ENCODE data around the gene CDC42BPG. TPM values are rescaled to one million over a fixed set of nuclear protein-coding genes. Genes with fewer than 3 reads are reported as not detected.

Gene CDC42BPG
- total and polyA plus RNA-seq, 2 experiments from 2014 or later, result not detected

GRCh38 chr11:64891880-64892279 lies 47.4 kb upstream of the CDC42BPG start:
- Histone ChIP-seq H3F3A (ENCODE audit: insufficient read depth) (no peaks in the 10 kb centered on the region), H3K27me3 (replicated peaks; ENCODE audit: insufficient read depth) (no peaks in the 10 kb centered on the region), H3K27ac (no peak overlapping the region), H3K9me2 (ENCODE audit: insufficient read depth) (no peaks in the 10 kb centered on the region), H3K9ac (no peak overlapping the region), H3K9me3 (ENCODE audit: low read depth) (no peaks in the 10 kb centered on the region), H3K4me3 (no peak overlapping the region), H3K79me2 (ENCODE audit: insufficient read depth) (no peaks in the 10 kb centered on the region), H3K36me3 (ENCODE audit: low read depth) (no peaks in the 10 kb centered on the region), H3K4me2 (ENCODE audit: unreplicated experiment) (no peak overlapping the region), H3K4me1 (ENCODE audit: insufficient read depth) (no peaks in the 10 kb centered on the region), H4K20me1 (ENCODE audit: insufficient read depth) (no peaks in the 10 kb centered on the region), H2AFZ (no peak overlapping the region)
- TF ChIP-seq EZH2 (IDR thresholded peaks at IDR 0.05; ENCODE audit: insufficient read depth, poor library complexity, severe bottlenecking), result no peak
- no peak for TF ChIP-seq EZH2phosphoT487 (IDR thresholded peaks at IDR 0.05; ENCODE audit: insufficient read depth, low read depth)
- DNase-seq, result no peak
- in situ Hi-C loops (cut with MboI), result no loop called here
- WGBS, 2 experiments (ENCODE audit: low coverage in 1 of 2, low lambda C conversion rate in 2 of 2, missing lambda C conversion rate in 2 of 2), result 68 to 72% methylated on average over 5 of the region's 5 CpGs

- no peak for DNase-seq
- Histone ChIP-seq H4K20me1 (ENCODE audit: insufficient read depth) (no peaks in the 10 kb centered on the region), H3K79me2 (ENCODE audit: insufficient read depth) (no peaks in the 10 kb centered on the region), H3K27me3 (replicated peaks; ENCODE audit: insufficient read depth) (no peaks in the 10 kb centered on the region), H3K4me3 (no peak overlapping the region), H3K9me3 (ENCODE audit: low read depth) (no peaks in the 10 kb centered on the region), H3K27ac (no peak overlapping the region), H3K36me3 (ENCODE audit: low read depth) (no peaks in the 10 kb centered on the region), H3K4me2 (ENCODE audit: unreplicated experiment) (no peak overlapping the region), H3F3A (ENCODE audit: insufficient read depth) (peaks cover under 1% of the 10 kb centered on the region), H3K4me1 (ENCODE audit: insufficient read depth) (no peaks in the 10 kb centered on the region), H3K9me2 (ENCODE audit: insufficient read depth) (no peaks in the 10 kb centered on the region), H2AFZ (no peak overlapping the region), H3K9ac (no peak overlapping the region)
- in situ Hi-C loops (cut with MboI), result no loop called here
- 93 to 94% methylated on average over 25 of the region's 25 CpGs for WGBS, 2 experiments (ENCODE audit: low coverage in 1 of 2, low lambda C conversion rate in 2 of 2, missing lambda C conversion rate in 2 of 2)
- TF ChIP-seq EZH2phosphoT487 (IDR thresholded peaks at IDR 0.05; ENCODE audit: insufficient read depth, low read depth) (no peak), EZH2 (IDR thresholded peaks at IDR 0.05; ENCODE audit: insufficient read depth, poor library complexity, severe bottlenecking) (no peak)
These were observed 46.9 kb upstream of the CDC42BPG start for GRCh38 chr11:64891215-64891848.

GRCh38 chr11:64890522-64890939 lies 46.1 kb upstream of the CDC42BPG start:
- no peak for DNase-seq
- 73 to 77% methylated on average over 7 of the region's 7 CpGs for WGBS, 2 experiments (ENCODE audit: low coverage in 1 of 2, low lambda C conversion rate in 2 of 2, missing lambda C conversion rate in 2 of 2)
- Histone ChIP-seq H4K20me1 (ENCODE audit: insufficient read depth) (no peaks in the 10 kb centered on the region), H3K4me3 (no peak overlapping the region), H3K27ac (no peak overlapping the region), H3F3A (ENCODE audit: insufficient read depth) (peaks cover 8% of the 10 kb centered on the region), H2AFZ (no peak overlapping the region), H3K27me3 (replicated peaks; ENCODE audit: insufficient read depth) (no peaks in the 10 kb centered on the region), H3K9me2 (ENCODE audit: insufficient read depth) (no peaks in the 10 kb centered on the region), H3K79me2 (ENCODE audit: insufficient read depth) (no peaks in the 10 kb centered on the region), H3K4me1 (ENCODE audit: insufficient read depth) (no peaks in the 10 kb centered on the region), H3K36me3 (ENCODE audit: low read depth) (no peaks in the 10 kb centered on the region), H3K9ac (no peak overlapping the region), H3K9me3 (ENCODE audit: low read depth) (no peaks in the 10 kb centered on the region), H3K4me2 (ENCODE audit: unreplicated experiment) (no peak overlapping the region)
- in situ Hi-C loops (cut with MboI), result no loop called here
- TF ChIP-seq EZH2phosphoT487 (IDR thresholded peaks at IDR 0.05; ENCODE audit: insufficient read depth, low read depth), result no peak
- TF ChIP-seq EZH2 (IDR thresholded peaks at IDR 0.05; ENCODE audit: insufficient read depth, poor library complexity, severe bottlenecking), result no peak

GRCh38 chr11:64888729-64889511 lies 44.5 kb upstream of the CDC42BPG start:
- in situ Hi-C loops (cut with MboI), result no loop called here
- DNase-seq, result no peak
- no peak for TF ChIP-seq EZH2 (IDR thresholded peaks at IDR 0.05; ENCODE audit: insufficient read depth, poor library complexity, severe bottlenecking)
- no peak for TF ChIP-seq EZH2phosphoT487 (IDR thresholded peaks at IDR 0.05; ENCODE audit: insufficient read depth, low read depth)
- Histone ChIP-seq H3K36me3 (ENCODE audit: low read depth) (no peaks in the 10 kb centered on the region), H3K9ac (no peak overlapping the region), H3K27me3 (replicated peaks; ENCODE audit: insufficient read depth) (no peaks in the 10 kb centered on the region), H2AFZ (no peak overlapping the region), H3F3A (ENCODE audit: insufficient read depth) (peaks cover 9% of the 10 kb centered on the region), H3K4me2 (ENCODE audit: unreplicated experiment) (no peak overlapping the region), H3K79me2 (ENCODE audit: insufficient read depth) (no peaks in the 10 kb centered on the region), H3K4me1 (ENCODE audit: insufficient read depth) (no peaks in the 10 kb centered on the region), H4K20me1 (ENCODE audit: insufficient read depth) (no peaks in the 10 kb centered on the region), H3K27ac (no peak overlapping the region), H3K9me3 (ENCODE audit: low read depth) (no peaks in the 10 kb centered on the region), H3K4me3 (no peak overlapping the region), H3K9me2 (ENCODE audit: insufficient read depth) (no peaks in the 10 kb centered on the region)
- WGBS, 2 experiments (ENCODE audit: low coverage in 1 of 2, low lambda C conversion rate in 2 of 2, missing lambda C conversion rate in 2 of 2), result 70 to 71% methylated on average over 9 of the region's 9 CpGs

Measured in GM23248 (cell line).